Smooth muscle cell (in vitro differentiated cells): Measurements from ENCODE around the gene IL18BP. TPM values are rescaled to one million over a fixed set of nuclear protein-coding genes. Genes with fewer than 3 reads are reported as not detected.

Experiments used
- DNase-seq: peaks from one replicate; lab custom pipeline; 2025; ENCODE audit not compliant: unreplicated experiment; lab: John Stamatoyannopoulos, UW
- H2AFZ ChIP-seq: fragments of 200-600 bp; sonication (generic); 2 replicates; pipeline ENCODE4 v1.6.0; 2016; ENCODE audit warnings: antibody characterized with exemption, low read depth, mild to moderate bottlenecking
- H3F3A ChIP-seq: fragments of 200-600 bp; sonication (generic); 2 replicates; pipeline ENCODE4 v1.6.0; 2017; ENCODE audit warnings: antibody characterized with exemption, low read depth
- H3K27ac ChIP-seq: fragments of 200-600 bp; sonication (generic); 2 replicates; pipeline ENCODE4 v1.5.1; 2016; ENCODE audit warnings: low read depth, mild to moderate bottlenecking
- H3K27me3 ChIP-seq: fragments of 200-600 bp; sonication (generic); 2 replicates; pipeline ENCODE4 v1.6.1; 2016; ENCODE audit warnings: low read depth, mild to moderate bottlenecking
- H3K36me3 ChIP-seq: fragments of 200-600 bp; sonication (generic); 2 replicates; pipeline ENCODE4 v1.5.1; 2016; ENCODE audit warnings: low read depth
- H3K4me1 ChIP-seq: fragments of 200-600 bp; sonication (generic); 2 replicates; pipeline ENCODE4 v1.5.1; 2016; ENCODE audit warnings: low read depth
- H3K4me2 ChIP-seq: fragments of 200-600 bp; sonication (generic); 2 replicates; pipeline ENCODE4 v1.6.0; 2016; ENCODE audit warnings: mild to moderate bottlenecking
- H3K4me3 ChIP-seq: fragments of 200-600 bp; sonication (generic); 2 replicates; pipeline ENCODE4 v1.5.1; 2016; ENCODE audit warnings: mild to moderate bottlenecking
- H3K79me2 ChIP-seq: fragments of 200-600 bp; sonication (generic); 2 replicates; pipeline ENCODE4 v1.6.0; 2016; ENCODE audit warnings: low read depth, mild to moderate bottlenecking
- H3K9ac ChIP-seq: fragments of 200-600 bp; sonication (generic); 2 replicates; pipeline ENCODE4 v1.6.0; 2016; ENCODE audit warnings: low read depth
- H3K9me3 ChIP-seq: fragments of 200-600 bp; sonication (generic); replicated peaks from 2 replicates; pipeline ENCODE4 v1.5.1; 2016; ENCODE audit warnings: low read depth
- H4K20me1 ChIP-seq: fragments of 200-600 bp; sonication (generic); 2 replicates; pipeline ENCODE4 v1.6.0; 2016; ENCODE audit warnings: low read depth
- CTCF ChIP-seq: fragments of 200-600 bp; sonication (generic); IDR thresholded peaks from 2 replicates; pipeline ENCODE4 v1.5.1; 2017; ENCODE audit warnings: borderline replicate concordance, mild to moderate bottlenecking, antibody characterized with exemption; ENCODE audit not compliant: insufficient read depth, poor library complexity, severe bottlenecking
- WGBS: methylation state at CpG from one replicate; pipeline ENCODE4 v1.1.7; 2016; ENCODE audit warnings: low lambda C conversion rate; 5-methylcytosine and 5-hydroxymethylcytosine counted together
- polyA plus RNA-seq: library from polyadenylated mRNA; unstranded; fragments of >200 nt; fragmentation: Nextera tagmentation; extraction: Ambion mirVana; gene quantifications from 2 replicates; pipeline ENCODE4 v1.2.1, GENCODE V29; 2016
- total RNA-seq: library from RNA; depleted of rRNA; stranded (reverse); fragments of >200 nt; gene quantifications from 2 replicates; pipeline ENCODE4 v1.2.3, GENCODE V29; 2014

The IL18BP gene
- total and polyA plus RNA-seq, 2 experiments from 2014 or later: 0.55 to 4.5 TPM

DNA sequence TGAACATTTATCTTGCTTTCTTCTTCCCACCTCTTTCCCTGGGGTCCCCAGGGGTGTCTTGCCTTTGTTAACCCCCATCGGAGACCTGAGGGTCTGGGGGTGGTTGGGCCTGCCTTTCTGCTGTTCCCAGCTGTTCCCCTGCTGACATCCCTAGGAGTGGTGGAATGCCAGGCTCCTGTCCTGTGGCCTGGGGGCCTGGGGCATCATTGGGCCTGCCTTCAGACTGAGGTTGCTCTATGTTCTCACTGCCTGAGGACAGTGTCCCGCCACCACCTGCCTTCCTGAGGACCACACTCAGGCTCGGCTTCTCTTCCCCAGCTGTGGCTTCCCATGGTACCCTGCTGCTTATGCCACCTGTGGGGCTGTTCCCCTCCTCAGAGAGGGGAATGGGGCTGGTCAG, 1.1 kb upstream of the IL18BP start:
- 94% methylated on average over 3 of the region's 3 CpGs for WGBS
- no peaks in the 10 kb centered on the region for H3K36me3 ChIP-seq
- TF ChIP-seq CTCF: no peak

GRCh38 chr11:71998061-71998460, 648 bp upstream of the IL18BP start:
- no peak overlapping the region for H3K4me3 ChIP-seq
- no peaks in the 10 kb centered on the region for H3K4me1 ChIP-seq
- no peaks in the 10 kb centered on the region for H3K27me3 ChIP-seq
- no peak overlapping the region for H3K9ac ChIP-seq
- H3K79me2 ChIP-seq: no peaks in the 10 kb centered on the region
- H3K36me3 ChIP-seq: no peaks in the 10 kb centered on the region
- 92% methylated on average over 2 of the region's 2 CpGs for WGBS
- peaks cover 11% of the 10 kb centered on the region for H4K20me1 ChIP-seq
- no peak overlapping the region for H3K4me2 ChIP-seq
- no peak overlapping the region for H3K27ac ChIP-seq
- no peak overlapping the region for H2AFZ ChIP-seq
- no peaks in the 10 kb centered on the region for H3K9me3 ChIP-seq
- DNase-seq: no peak
- no peak for TF ChIP-seq CTCF
- peaks cover 6% of the 10 kb centered on the region for H3F3A ChIP-seq

More for the DNA sequence above, 1.1 kb upstream of the IL18BP start:
- no peak overlapping the region for H3K27ac ChIP-seq
- H3K27me3 ChIP-seq: no peaks in the 10 kb centered on the region
- H3K9ac ChIP-seq: no peak overlapping the region
- no peaks in the 10 kb centered on the region for H3K9me3 ChIP-seq
- H3K4me3 ChIP-seq: no peak overlapping the region
- H4K20me1 ChIP-seq: peaks cover 6% of the 10 kb centered on the region
- peaks cover under 1% of the 10 kb centered on the region for H3F3A ChIP-seq
- no peak overlapping the region for H3K4me2 ChIP-seq
- no peak for DNase-seq
- H2AFZ ChIP-seq: no peak overlapping the region
- no peaks in the 10 kb centered on the region for H3K79me2 ChIP-seq
- H3K4me1 ChIP-seq: no peaks in the 10 kb centered on the region

DNA sequence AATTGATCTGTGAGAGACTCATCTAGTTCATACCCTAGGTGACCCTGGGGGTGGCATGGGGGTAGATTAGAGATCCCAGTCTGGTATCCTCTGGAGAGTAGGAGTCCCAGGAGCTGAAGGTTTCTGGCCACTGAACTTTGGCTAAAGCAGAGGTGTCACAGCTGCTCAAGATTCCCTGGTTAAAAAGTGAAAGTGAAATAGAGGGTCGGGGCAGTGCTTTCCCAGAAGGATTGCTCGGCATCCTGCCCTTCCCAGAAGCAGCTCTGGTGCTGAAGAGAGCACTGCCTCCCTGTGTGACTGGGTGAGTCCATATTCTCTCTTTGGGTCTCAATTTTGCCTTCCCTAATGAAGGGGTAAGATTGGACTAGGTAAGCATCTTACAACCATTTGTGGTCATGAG, 653 bp downstream of the IL18BP start:
- Histone ChIP-seq H3K27ac (no peak overlapping the region), H3K9me3 (no peaks in the 10 kb centered on the region), H3K9ac (no peak overlapping the region), H2AFZ (no peak overlapping the region), H3F3A (peaks cover 12% of the 10 kb centered on the region), H3K4me2 (no peak overlapping the region), H3K4me3 (no peak overlapping the region), H3K79me2 (no peaks in the 10 kb centered on the region), H4K20me1 (peaks cover 20% of the 10 kb centered on the region), H3K36me3 (no peaks in the 10 kb centered on the region), H3K27me3 (no peaks in the 10 kb centered on the region), H3K4me1 (no peaks in the 10 kb centered on the region)
- no peak for TF ChIP-seq CTCF
- DNase-seq: no peak
- WGBS: 58% methylated on average over 2 of the region's 2 CpGs

GRCh38 chr11:71999798-72000197, 1.1 kb downstream of the IL18BP start:
- H3K27ac ChIP-seq: no peak overlapping the region
- H3K4me1 ChIP-seq: no peaks in the 10 kb centered on the region
- TF ChIP-seq CTCF: no peak
- no peaks in the 10 kb centered on the region for H3K79me2 ChIP-seq
- H3K9me3 ChIP-seq: no peaks in the 10 kb centered on the region
- H3K4me2 ChIP-seq: no peak overlapping the region
- H3F3A ChIP-seq: peaks cover 15% of the 10 kb centered on the region
- H4K20me1 ChIP-seq: peaks cover 24% of the 10 kb centered on the region
- H3K4me3 ChIP-seq: no peak overlapping the region
- H3K36me3 ChIP-seq: no peaks in the 10 kb centered on the region
- no peak overlapping the region for H3K9ac ChIP-seq
- WGBS: 77% methylated on average over 8 of the region's 8 CpGs
- H3K27me3 ChIP-seq: no peaks in the 10 kb centered on the region
- DNase-seq: no peak
- no peak overlapping the region for H2AFZ ChIP-seq
